ENCODE results near the gene SERPINF2.
"Not testable (repeated sequence)": the region's sequence is repeated elsewhere in the genome, so short reads cannot be mapped to it uniquely, and the experiment has no call there.

- TF ChIP-seq CTCF, POLR2A (IDR thresholded peaks at IDR 0.05): not testable (repeated sequence)
Measured at GRCh38 chr17:1764705-1765104, 22.0 kb downstream of the SERPINF2 start.
